ENCODE results near the gene CMC2.

CMC2 gene

GRCh38 chr16:81035975-81036750 is 29.5 kb upstream of the CMC2 start:
- peak; percentile 21 to 40 for DNase-seq (ENCODE audit: low read depth in 1 of 2, low spot score in 1 of 2)
- no peaks in the 10 kb centered on the region for H3K27me3 ChIP-seq (ENCODE audit: insufficient read depth, poor library complexity, severe bottlenecking)
- H3K27ac ChIP-seq (replicated peaks): peak overlapping the region; percentile 45
- no peak for TF ChIP-seq GABPA (IDR thresholded peaks at IDR 0.05; ENCODE audit: low read depth)
- peak overlapping the region; percentile 76 for H3K4me3 ChIP-seq (replicated peaks; ENCODE audit: insufficient read depth, low read length)

DNA sequence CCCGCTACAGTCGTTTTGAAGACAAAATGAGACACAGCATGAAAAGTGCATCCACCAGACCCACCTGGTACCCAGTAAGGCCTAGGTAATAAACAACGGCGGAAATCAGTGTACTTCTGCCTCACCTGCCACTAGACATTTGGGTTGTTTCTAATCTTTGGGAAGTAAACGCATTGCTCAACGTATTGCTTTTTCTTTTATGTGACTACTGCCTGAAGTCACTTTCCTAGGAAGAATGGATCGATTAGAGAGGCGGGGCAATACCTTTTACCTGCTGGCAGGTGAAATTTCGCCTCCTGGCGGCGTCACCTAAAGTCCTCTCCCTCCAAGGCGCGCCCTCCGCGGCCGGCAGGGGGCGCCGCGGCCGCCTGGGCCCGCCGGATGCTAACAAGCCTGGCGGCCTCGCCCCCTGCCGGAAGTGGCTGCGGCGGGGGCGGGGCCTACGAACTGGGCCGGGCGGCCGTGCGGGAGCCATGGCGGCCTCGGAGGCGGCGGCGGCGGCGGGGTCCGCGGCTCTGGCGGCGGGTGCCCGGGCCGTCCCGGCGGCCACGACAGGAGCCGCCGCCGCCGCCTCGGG is 28.8 kb upstream of the CMC2 start, which contains the start of gene ATMIN:
TSS of gene ATMIN (plus strand) at position 445 of the 577 bp plus-strand sequence. CDS start at position 474, 29 bp downstream.
- peak within 1 kb of the TSS; percentile 76 for H3K4me3 ChIP-seq (replicated peaks; ENCODE audit: insufficient read depth, low read length)
- TF ChIP-seq CTCF (IDR thresholded peaks at IDR 0.05; ENCODE audit: insufficient read depth, low read length): peak; percentile 66
- no peak for TF ChIP-seq SPI1 (IDR thresholded peaks at IDR 0.05; ENCODE audit: borderline replicate concordance, low read depth)
- H3K27ac ChIP-seq (replicated peaks): peak within 1 kb of the TSS; percentile 45
- no peaks in the 10 kb centered on the region for H3K27me3 ChIP-seq (ENCODE audit: insufficient read depth, poor library complexity, severe bottlenecking)
- peak; percentile 63 to 74 for DNase-seq (ENCODE audit: low read depth in 1 of 2, low spot score in 1 of 2)

GRCh38 chr16:81029930-81030604 is 23.4 kb upstream of the CMC2 start:
- Histone ChIP-seq H3K27me3 (ENCODE audit: insufficient read depth, poor library complexity, severe bottlenecking) (no peaks in the 10 kb centered on the region), H3K27ac (replicated peaks) (no peak overlapping the region), H3K4me3 (replicated peaks; ENCODE audit: insufficient read depth, low read length) (no peak overlapping the region)
- no peak for TF ChIP-seq SPI1 (IDR thresholded peaks at IDR 0.05; ENCODE audit: borderline replicate concordance, low read depth)
- TF ChIP-seq REST (IDR thresholded peaks at IDR 0.05; ENCODE audit: insufficient replicate concordance, low read depth): no peak
- no peak for TF ChIP-seq CTCF (IDR thresholded peaks at IDR 0.05; ENCODE audit: insufficient read depth, low read length)
- TF ChIP-seq POLR2AphosphoS5 (IDR thresholded peaks at IDR 0.05; ENCODE audit: low read depth): no peak
- TF ChIP-seq GABPA (IDR thresholded peaks at IDR 0.05; ENCODE audit: low read depth): no peak
- DNase-seq (ENCODE audit: low read depth in 1 of 2, low spot score in 1 of 2): no peak

- Histone ChIP-seq H3K27me3 (ENCODE audit: insufficient read depth, poor library complexity, severe bottlenecking) (no peaks in the 10 kb centered on the region), H3K27ac (replicated peaks) (no peak overlapping the region), H3K4me3 (replicated peaks; ENCODE audit: insufficient read depth, low read length) (no peak overlapping the region)
- no peak for DNase-seq (ENCODE audit: low read depth in 1 of 2, low spot score in 1 of 2)
- no peak for TF ChIP-seq CTCF (IDR thresholded peaks at IDR 0.05; ENCODE audit: insufficient read depth, low read length)
Observed at GRCh38 chr16:81026429-81026828, 19.7 kb upstream of the CMC2 start.

DNA sequence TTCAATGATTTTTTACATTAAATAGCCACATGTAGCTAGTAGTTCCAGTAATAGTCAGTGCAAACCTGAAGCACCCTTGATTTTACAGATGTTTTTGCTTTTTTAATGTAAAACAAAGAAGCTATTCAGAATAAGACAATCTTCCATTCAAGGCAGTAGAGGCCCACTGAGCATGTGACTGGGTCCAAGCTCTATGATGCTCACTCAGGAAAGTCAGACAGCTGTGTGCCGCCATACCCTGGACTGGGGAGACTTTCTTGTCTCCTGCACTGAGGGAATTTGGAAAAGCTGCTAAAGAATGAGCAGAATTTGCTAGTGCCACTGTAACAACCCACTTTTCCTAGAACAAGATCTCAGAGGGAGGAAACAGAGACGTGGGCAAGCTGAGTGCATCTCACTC is 11.8 kb upstream of the CMC2 start:
- Histone ChIP-seq H3K27me3 (ENCODE audit: insufficient read depth, poor library complexity, severe bottlenecking) (no peaks in the 10 kb centered on the region), H3K4me3 (replicated peaks; ENCODE audit: insufficient read depth, low read length) (no peak overlapping the region), H3K27ac (replicated peaks) (no peak overlapping the region)
- TF ChIP-seq CTCF (IDR thresholded peaks at IDR 0.05; ENCODE audit: insufficient read depth, low read length) (no peak), SPI1 (IDR thresholded peaks at IDR 0.05; ENCODE audit: borderline replicate concordance, low read depth) (no peak), REST (IDR thresholded peaks at IDR 0.05; ENCODE audit: insufficient replicate concordance, low read depth) (no peak), POLR2AphosphoS5 (IDR thresholded peaks at IDR 0.05; ENCODE audit: low read depth) (no peak), GABPA (IDR thresholded peaks at IDR 0.05; ENCODE audit: low read depth) (no peak)
- no peak for DNase-seq (ENCODE audit: low read depth in 1 of 2, low spot score in 1 of 2)
